ENCODE measurements around the gene CBARP.

The CBARP gene

DNA sequence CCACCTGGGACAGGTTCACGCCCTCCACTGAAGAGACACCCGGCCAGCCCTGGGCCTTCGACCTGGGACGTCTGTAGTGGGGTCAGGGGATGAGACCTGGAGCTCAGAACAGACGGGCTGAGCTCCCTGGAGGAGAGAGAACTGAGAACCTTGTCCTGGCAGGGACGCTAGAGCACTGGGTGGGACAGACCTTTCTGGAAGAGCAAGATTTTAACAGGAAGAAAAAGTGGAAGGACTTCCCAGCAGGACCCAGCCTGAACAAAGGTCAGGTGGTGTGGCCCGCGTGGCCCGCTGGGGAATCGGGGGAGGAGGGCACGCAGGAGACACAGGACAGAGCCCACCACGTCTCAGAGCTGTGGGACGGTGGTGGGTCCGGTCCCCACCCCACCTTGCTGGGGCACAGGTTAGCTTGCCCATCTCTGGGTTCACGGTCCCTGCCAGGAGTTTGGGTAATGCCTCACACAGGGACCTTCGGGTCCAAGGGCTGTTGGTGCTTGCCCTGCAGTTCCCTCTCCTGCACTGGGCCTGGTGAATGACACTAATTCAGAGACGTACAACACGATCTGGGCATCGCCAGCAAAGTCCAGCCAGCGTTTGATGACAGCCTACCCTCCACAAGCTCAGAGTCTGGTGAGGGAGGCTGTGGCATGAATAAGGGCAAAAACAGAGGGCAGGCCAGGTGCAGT, 46.6 kb upstream of the CBARP start:
- no peak for DNase-seq (ENCODE audit: low read depth)
- no peak overlapping the region for H3K4me3 ChIP-seq (ENCODE audit: low read depth, low read length)
- TF ChIP-seq MYC (IDR thresholded peaks at IDR 0.05; ENCODE audit: low read depth, low read length) = no peak
- TF ChIP-seq, protein P1, sequence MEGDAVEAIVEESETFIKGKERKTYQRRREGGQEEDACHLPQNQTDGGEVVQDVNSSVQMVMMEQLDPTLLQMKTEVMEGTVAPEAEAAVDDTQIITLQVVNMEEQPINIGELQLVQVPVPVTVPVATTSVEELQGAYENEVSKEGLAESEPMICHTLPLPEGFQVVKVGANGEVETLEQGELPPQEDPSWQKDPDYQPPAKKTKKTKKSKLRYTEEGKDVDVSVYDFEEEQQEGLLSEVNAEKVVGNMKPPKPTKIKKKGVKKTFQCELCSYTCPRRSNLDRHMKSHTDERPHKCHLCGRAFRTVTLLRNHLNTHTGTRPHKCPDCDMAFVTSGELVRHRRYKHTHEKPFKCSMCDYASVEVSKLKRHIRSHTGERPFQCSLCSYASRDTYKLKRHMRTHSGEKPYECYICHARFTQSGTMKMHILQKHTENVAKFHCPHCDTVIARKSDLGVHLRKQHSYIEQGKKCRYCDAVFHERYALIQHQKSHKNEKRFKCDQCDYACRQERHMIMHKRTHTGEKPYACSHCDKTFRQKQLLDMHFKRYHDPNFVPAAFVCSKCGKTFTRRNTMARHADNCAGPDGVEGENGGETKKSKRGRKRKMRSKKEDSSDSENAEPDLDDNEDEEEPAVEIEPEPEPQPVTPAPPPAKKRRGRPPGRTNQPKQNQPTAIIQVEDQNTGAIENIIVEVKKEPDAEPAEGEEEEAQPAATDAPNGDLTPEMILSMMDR (IDR thresholded peaks at IDR 0.05; ENCODE audit: low read depth, low read length) = no peak
- TF ChIP-seq, protein P2, sequence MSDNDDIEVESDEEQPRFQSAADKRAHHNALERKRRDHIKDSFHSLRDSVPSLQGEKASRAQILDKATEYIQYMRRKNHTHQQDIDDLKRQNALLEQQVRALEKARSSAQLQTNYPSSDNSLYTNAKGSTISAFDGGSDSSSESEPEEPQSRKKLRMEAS (IDR thresholded peaks at IDR 0.05; ENCODE audit: low read depth, low read length) = no peak
- TF ChIP-seq POLR2A (IDR thresholded peaks at IDR 0.05; ENCODE audit: extremely low read depth, insufficient read length) = no peak

DNA sequence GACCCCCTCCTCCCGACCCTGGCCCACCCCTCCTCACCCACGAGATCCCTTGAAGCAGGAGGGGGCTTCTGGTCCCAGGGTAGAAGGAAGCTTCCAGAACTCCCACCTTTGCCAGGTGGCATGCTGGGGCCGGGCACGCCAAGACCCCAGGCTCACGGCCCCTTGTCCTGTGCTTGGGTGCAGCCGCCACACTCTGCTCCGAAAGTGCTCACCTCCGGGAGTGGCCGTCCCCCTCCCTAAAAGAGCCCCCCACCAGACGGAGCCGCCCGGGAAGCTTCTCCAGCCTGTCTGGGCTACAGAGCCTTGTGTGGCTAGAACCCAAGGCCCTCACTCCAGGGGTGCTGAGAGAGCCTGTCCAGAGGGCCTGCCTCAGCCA, 46.1 kb upstream of the CBARP start:
- no peak for DNase-seq (ENCODE audit: low read depth)
- no peak overlapping the region for H3K4me3 ChIP-seq (ENCODE audit: low read depth, low read length)
- TF ChIP-seq MYC (IDR thresholded peaks at IDR 0.05; ENCODE audit: low read depth, low read length) = no peak
- TF ChIP-seq, protein P1 (IDR thresholded peaks at IDR 0.05; ENCODE audit: low read depth, low read length) = no peak
- TF ChIP-seq, protein P2 (IDR thresholded peaks at IDR 0.05; ENCODE audit: low read depth, low read length) = no peak
- no peak for TF ChIP-seq POLR2A (IDR thresholded peaks at IDR 0.05; ENCODE audit: extremely low read depth, insufficient read length)

DNA sequence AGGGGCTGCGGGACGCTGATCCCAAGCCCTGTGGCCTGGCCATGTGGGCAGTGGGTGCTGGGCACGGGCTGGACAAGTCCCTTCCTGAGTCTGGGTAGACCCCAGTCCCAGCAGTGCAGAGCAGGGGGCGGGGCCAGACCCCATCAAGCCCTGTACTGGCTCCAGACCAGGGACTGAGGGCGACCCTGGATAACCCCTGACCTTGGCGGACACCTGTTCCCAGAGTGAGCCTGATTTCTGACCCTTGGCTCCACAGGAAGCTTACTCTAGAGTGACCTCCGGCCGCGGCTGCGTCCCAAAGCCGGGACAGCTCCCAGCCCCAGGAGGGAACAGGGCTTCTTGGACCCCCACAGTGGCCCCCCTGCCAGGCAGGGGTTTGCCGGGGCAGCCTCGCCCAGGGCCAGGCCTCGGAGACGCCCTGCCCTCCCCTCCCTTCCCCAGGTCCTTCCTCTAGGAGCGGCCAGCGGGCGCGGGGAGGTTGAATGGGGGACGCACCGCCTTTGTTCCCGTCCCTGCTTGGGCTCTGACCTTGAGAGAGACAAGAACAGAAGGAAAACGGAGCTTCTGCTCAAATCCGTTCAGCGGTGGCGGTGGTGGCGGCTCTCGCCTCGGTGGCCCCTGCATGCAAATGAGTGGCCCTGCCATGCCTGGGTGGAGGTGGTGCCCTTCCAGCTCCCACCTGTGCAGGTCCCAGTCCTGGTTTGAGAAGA, 45.6 kb upstream of the CBARP start:
- TF ChIP-seq, protein P1 (IDR thresholded peaks at IDR 0.05; ENCODE audit: low read depth, low read length) = no peak
- TF ChIP-seq, protein P2 (IDR thresholded peaks at IDR 0.05; ENCODE audit: low read depth, low read length) = no peak
- TF ChIP-seq MYC (IDR thresholded peaks at IDR 0.05; ENCODE audit: low read depth, low read length) = no peak
- TF ChIP-seq POLR2A (IDR thresholded peaks at IDR 0.05; ENCODE audit: extremely low read depth, insufficient read length) = no peak
- H3K4me3 ChIP-seq (ENCODE audit: low read depth, low read length) = no peak overlapping the region
- no peak for DNase-seq (ENCODE audit: low read depth)

DNA sequence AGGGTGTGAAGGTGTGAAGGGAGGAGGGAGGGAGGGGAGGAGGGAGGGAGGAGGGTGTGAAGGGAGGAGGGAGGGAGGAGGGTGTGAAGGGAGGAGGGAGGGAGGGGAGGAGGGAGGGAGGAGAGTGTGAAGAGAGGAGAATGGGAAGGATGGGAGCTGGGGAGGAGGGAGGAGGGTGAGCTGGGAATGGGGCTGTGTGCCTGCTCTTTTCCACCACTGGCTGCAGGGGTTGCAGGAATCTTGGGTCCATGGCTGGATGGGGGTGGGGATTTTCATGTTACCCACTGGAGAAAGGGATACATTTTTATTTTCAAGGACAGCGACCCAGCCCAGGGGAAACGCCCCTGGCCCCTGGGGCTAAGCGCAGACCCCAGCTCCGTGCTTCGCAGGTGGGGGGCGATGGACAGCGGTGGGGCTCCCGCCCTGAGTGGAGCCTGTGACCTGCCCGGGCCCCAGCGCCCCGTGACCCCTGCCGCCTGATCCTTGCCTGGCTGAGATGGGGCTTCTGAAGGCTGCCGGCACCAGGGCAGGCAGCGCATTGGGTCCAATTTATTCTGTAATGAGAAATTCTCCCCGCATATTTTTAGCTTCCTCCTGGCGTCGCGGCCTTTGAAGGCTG, 44.9 kb upstream of the CBARP start:
- no peak for DNase-seq (ENCODE audit: low read depth)
- no peak for TF ChIP-seq MYC (IDR thresholded peaks at IDR 0.05; ENCODE audit: low read depth, low read length)
- TF ChIP-seq POLR2A (IDR thresholded peaks at IDR 0.05; ENCODE audit: extremely low read depth, insufficient read length) = no peak
- TF ChIP-seq, protein P1 (IDR thresholded peaks at IDR 0.05; ENCODE audit: low read depth, low read length) = no peak
- TF ChIP-seq, protein P2 (IDR thresholded peaks at IDR 0.05; ENCODE audit: low read depth, low read length) = no peak
- H3K4me3 ChIP-seq (ENCODE audit: low read depth, low read length) = no peak overlapping the region

DNA sequence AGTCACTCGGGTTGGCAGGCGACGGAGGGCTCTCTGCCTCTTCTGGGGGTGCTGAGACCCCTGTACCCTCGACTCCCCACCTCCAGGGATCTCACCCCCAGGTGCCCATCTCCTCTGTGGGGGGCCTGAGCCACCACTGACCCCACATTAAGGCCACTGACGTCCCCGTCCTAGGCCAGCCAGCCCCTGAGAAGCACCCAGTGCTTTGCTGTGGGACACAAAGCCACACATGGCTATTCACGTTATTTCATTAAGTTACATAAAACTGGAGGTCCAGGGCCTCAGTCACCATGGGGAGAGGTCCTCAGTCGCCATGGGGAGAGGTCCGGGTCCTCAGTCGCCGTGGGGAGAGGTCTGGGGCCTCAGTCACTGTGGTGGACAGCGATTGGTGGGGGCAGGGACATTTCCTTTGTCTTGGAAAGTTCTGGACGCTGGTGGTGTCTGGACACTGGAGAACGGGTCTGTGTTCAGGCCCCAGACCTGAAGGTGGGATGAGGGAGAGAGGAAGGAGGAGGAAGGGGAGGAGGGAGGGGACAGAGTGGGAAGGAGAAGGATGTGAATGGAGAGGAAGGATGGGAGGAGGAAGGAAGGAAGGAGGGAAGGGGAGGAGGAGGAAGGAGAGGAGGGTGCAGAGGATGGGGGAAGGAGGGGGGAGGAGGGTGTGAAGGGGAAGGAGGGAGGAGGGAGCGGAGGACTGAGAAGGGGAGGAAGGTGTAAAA, 43.9 kb upstream of the CBARP start:
- H3K4me3 ChIP-seq (ENCODE audit: low read depth, low read length) = no peak overlapping the region
- no peak for DNase-seq (ENCODE audit: low read depth)
- TF ChIP-seq, protein P2 (IDR thresholded peaks at IDR 0.05; ENCODE audit: low read depth, low read length) = no peak
- TF ChIP-seq MYC (IDR thresholded peaks at IDR 0.05; ENCODE audit: low read depth, low read length) = no peak
- TF ChIP-seq, protein P1 (IDR thresholded peaks at IDR 0.05; ENCODE audit: low read depth, low read length) = no peak
- no peak for TF ChIP-seq POLR2A (IDR thresholded peaks at IDR 0.05; ENCODE audit: extremely low read depth, insufficient read length)
